ENCODE measurements around the gene NRL.

Gene NRL

DNA sequence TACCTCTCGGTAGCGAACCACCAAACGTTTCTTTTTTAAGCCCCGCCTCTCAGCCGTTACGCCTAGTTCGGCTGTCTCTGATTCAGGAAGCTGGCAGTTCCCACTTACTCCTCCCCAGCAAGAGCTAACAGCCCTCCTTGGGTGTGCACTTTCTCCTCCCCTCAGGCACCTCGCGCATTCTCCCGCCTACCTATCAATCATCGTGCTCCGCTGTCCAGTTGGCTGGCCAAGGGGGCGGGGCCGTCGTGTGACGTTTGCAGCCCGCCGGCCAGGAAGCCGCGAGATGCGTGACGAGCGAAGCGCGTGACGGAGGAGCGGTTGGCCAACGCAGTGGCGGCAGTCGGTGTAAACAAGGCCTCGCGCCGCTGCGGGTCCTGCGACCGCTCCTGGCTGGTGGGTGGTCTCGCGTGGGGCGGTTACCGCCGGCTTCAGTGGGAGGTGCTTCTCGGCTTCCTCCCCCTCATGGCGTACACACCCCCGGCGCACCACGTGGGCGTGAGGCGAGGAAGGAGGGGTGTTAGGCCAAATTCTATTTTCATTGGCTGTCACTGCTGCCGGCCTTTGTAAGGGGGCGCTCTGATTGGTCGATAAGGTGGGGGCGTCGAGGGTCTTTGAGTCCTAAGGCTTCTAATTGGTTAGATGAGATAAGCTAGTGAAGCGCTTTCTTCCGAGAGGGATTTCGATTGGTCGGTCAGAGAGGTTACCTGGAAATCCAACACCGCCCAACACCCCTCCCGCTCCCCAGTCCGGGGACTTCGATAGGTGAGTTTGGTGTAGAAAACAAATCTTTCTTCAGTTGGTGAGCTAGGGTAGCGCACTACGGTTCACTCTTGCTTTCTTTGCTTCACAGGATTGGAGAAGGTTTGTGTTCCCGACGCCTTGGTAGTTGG lies at the start of gene NRL, which contains the start of gene DCAF11:
TSS of gene NRL (minus strand) at position 418 of the 890 bp plus-strand sequence. CDS start 32,101 bp downstream, outside the sequence.
TSS of gene DCAF11 (plus strand) at position 246 of the 890 bp plus-strand sequence. CDS start 818 bp downstream, outside the sequence.
- in situ Hi-C loops (cut with HindIII; ENCODE audit: low sequenced_read_pairs), result no loop called here
- DNase-seq (ENCODE audit: low read depth, low spot score), result peak; percentile 100
- TF ChIP-seq CTCF (IDR thresholded peaks at IDR 0.05; ENCODE audit: low read depth, low read length), result no peak
- peak within 1 kb of the TSS; percentile 76 for H3K4me3 ChIP-seq (ENCODE audit: low read depth, low read length)

DNA sequence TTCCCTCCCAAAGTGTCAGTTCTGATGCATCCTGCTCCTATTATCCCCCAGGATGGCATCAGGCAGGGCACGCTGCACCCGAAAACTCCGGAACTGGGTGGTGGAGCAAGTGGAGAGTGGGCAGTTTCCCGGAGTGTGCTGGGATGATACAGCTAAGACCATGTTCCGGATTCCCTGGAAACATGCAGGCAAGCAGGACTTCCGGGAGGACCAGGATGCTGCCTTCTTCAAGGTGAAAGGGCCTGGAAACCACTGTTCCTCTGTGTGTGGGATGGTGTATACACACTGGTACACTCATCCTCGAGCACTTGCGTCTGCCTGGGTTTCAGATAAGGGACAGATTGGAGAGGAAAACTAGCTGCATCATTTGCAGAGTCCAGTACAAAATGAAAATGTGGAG lies 47.3 kb upstream of the NRL start:
- no peak for DNase-seq (ENCODE audit: low read depth, low spot score)
- no peak for TF ChIP-seq CTCF (IDR thresholded peaks at IDR 0.05; ENCODE audit: low read depth, low read length)
- in situ Hi-C loops (cut with HindIII; ENCODE audit: low sequenced_read_pairs), result no loop called here
- H3K4me3 ChIP-seq (ENCODE audit: low read depth, low read length), result peak overlapping the region; percentile 72

DNA sequence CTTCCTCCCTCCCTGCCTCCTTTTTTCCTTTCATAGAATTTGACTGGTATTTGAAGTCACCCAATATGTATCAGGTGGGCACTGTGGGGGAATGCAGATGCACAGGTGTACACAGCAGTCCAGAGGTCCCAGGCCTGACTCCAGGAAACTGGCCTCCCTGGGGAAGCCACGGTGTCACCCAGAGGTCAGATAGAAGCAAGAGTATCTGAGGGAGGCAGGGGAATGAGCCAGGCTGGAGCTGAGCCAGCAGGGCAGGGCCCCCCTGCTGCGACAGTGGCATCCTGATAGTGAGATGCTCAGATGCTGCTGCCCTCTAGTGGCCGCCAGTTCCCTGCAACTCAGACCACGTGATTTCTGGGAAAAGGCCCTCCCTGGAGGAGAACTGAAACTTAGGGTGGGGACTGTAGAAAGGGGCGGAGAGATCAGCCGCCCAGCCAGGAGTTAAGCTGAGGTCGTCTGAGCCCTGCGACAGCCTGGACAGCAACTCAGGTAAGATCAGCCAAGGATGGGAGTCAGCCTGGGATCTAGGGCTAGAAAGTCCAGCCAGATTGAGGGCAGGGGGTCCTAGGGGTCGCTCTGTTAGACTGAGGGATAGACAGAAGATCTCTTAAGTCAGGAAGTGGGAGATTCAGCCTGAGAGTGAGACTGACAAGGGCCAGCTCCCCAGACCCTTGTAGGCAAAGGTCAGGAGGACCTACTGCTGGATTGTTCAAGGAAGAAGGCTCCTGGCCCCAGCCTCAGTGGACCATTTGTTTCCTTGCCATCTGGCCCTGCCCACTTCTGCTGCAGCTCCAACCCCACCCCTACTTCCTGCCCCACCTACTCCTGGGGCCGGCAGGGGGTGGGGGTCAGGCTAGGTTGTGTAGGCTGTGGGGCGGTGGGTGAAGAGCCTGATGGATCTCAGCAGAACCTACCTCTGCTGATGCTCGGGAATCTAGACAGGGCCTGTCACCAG lies 46.4 kb upstream of the NRL start, which contains the start of gene IRF9:
TSS of gene IRF9 (plus strand) at position 416 of the 955 bp plus-strand sequence. CDS start 880 bp downstream, outside the sequence.
- in situ Hi-C loops (cut with HindIII; ENCODE audit: low sequenced_read_pairs), result no loop called here
- H3K4me3 ChIP-seq (ENCODE audit: low read depth, low read length), result peak within 1 kb of the TSS; percentile 72
- DNase-seq (ENCODE audit: low read depth, low spot score), result peak; percentile 93
- peak; percentile 90 for TF ChIP-seq CTCF (IDR thresholded peaks at IDR 0.05; ENCODE audit: low read depth, low read length)

DNA sequence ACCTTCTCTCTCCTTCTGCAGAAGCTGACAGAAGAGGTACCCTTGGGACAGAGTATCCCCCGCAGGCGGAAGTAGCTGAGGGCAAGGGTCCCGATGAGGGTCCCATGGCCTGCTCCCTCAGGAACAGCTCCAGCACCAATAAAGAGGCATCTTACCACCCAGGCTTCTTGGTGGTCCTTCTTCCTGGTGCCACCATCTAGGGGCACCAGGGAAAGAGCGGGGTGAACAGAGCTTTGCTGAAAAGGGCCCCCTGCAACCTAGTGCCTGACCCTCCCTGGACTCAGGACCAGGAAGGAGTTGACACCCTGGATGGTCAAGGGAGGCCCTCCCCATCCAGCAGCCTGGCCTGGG lies 45.7 kb upstream of the NRL start:
- in situ Hi-C loops (cut with HindIII; ENCODE audit: low sequenced_read_pairs), result no loop called here
- TF ChIP-seq CTCF (IDR thresholded peaks at IDR 0.05; ENCODE audit: low read depth, low read length), result no peak
- DNase-seq (ENCODE audit: low read depth, low spot score), result no peak
- no peak overlapping the region for H3K4me3 ChIP-seq (ENCODE audit: low read depth, low read length)

DNA sequence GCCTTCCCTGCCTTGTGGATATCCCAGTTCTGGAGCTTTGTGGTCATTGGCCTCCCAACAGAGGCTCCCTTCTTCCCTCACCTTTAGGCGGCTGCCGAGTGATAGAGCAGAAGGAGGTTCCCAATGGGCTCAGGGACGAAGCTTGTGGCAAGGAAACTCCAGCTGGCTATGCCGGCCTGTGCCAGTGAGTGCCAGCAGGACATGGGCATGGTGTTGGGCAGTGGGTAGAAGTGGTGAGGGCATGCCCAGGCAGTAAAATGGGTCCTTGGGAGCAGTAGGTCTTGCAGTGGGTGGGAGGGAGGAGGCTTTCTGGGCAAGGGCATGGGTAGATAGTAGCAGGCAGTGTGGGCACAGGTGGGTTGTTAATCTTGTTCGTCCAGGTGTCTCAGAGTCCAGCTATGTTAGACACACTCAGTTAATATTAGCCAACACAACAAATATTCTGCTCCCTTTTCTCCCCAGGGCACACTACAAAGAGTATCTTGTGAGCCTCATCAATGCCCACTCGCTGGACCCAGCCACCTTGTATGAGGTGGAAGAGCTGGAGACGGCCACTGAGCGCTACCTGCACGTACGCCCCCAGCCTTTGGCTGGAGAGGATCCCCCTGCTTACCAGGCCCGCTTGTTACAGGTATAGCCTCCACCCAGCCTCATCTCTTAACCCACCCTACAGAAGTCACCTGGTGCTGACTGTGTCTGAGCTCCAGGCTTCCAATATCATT lies 45.2 kb upstream of the NRL start:
- in situ Hi-C loops (cut with HindIII; ENCODE audit: low sequenced_read_pairs), result no loop called here
- no peak for DNase-seq (ENCODE audit: low read depth, low spot score)
- H3K4me3 ChIP-seq (ENCODE audit: low read depth, low read length), result no peak overlapping the region
- no peak for TF ChIP-seq CTCF (IDR thresholded peaks at IDR 0.05; ENCODE audit: low read depth, low read length)

DNA sequence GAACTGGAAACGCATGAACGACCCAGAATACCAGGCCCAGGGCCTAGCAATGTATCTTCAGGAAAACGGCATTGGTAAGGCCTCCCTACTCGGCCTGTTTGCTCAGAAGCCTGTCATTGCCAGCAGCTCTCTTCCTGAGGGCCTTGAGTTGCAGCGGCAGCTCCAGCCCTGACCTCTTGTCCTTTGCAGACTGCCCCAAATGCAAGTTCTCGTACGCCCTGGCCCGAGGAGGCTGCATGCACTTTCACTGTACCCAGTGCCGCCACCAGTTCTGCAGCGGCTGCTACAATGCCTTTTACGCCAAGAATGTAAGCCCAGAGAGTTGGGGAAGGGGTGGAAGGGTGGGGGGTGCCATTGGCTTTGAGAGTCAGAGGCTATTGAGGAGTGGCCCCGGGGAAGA lies 42.6 kb upstream of the NRL start:
- H3K4me3 ChIP-seq (ENCODE audit: low read depth, low read length), result no peak overlapping the region
- in situ Hi-C loops (cut with HindIII; ENCODE audit: low sequenced_read_pairs), result no loop called here
- DNase-seq (ENCODE audit: low read depth, low spot score), result no peak
- no peak for TF ChIP-seq CTCF (IDR thresholded peaks at IDR 0.05; ENCODE audit: low read depth, low read length)
